Esophagus muscularis mucosa (tissue), 4 donors: ENCODE measurements around the gene SBK3.
A peak's percentile ranks its signal among the peaks of the same experiment; 100 is the strongest.

ENCODE experiments used
- CTCF ChIP-seq, 3 experiments: fragments of 200-600 bp in 2 of 3; fragments of 450-650 bp in 1 of 3; sonication (generic) in 2 of 3; IDR thresholded peaks; one replicate each; pipeline ENCODE4 v1.5.1; 2017 to 2019; ENCODE audit warnings: antibody characterized with exemption in 3 of 3, mild to moderate bottlenecking in 2 of 3, moderate library complexity in 1 of 3
- EP300 ChIP-seq: sonication (generic); formaldehyde crosslinking; IDR thresholded peaks from one replicate; pipeline ENCODE4 v1.6.1; 2017; ENCODE audit warnings: antibody characterized with exemption
- POLR2A ChIP-seq: fragments of 450-650 bp; IDR thresholded peaks from one replicate; pipeline ENCODE4 v1.6.1; 2017; ENCODE audit warnings: antibody characterized with exemption, moderate library complexity, mild to moderate bottlenecking, low read depth

GRCh38 chr19:55516878-55517620 is 28.3 kb downstream of the SBK3 start:
- TF ChIP-seq CTCF (IDR thresholded peaks at IDR 0.05): peak; percentile 77 to 94 (median 88)
- TF ChIP-seq EP300: no peak
- no peak for TF ChIP-seq POLR2A
